ENCODE measurements around the gene LIN37.
"Not testable (repeated sequence)": the region's sequence is repeated elsewhere in the genome, so short reads cannot be mapped to it uniquely, and the experiment has no call there.

Gene LIN37

GRCh38 chr19:35755131-35755549, 6.8 kb downstream of the LIN37 start:
- DNase-seq, result no peak

- peak; percentile 40 for DNase-seq
These were observed 7.4 kb downstream of the LIN37 start for GRCh38 chr19:35755550-35756376.

GRCh38 chr19:35756377-35757230, 8.2 kb downstream of the LIN37 start, which contains the start of gene HSPB6:
TSS of gene HSPB6 (minus strand) at chr19:35757029. CDS start at chr19:35757008, 21 bp downstream.
- DNase-seq, result no peak

GRCh38 chr19:35757231-35757748, 8.9 kb downstream of the LIN37 start:
- no peak for DNase-seq

- peak; percentile 98 for DNase-seq
These were observed 9.6 kb downstream of the LIN37 start, which contains the start of gene PROSER3 for GRCh38 chr19:35757749-35758608. TSS of gene PROSER3 (plus strand) at chr19:35758176. CDS start at chr19:35758216, 40 bp downstream.

GRCh38 chr19:35759697-35760096, 11.3 kb downstream of the LIN37 start:
- DNase-seq, result no peak

- DNase-seq, result no peak
These were observed 12.5 kb downstream of the LIN37 start for GRCh38 chr19:35760711-35761349.

GRCh38 chr19:35764432-35765315, 16.3 kb downstream of the LIN37 start:
- no peak for DNase-seq

- DNase-seq, result no peak
These were observed 18.3 kb downstream of the LIN37 start for GRCh38 chr19:35766571-35767104.

GRCh38 chr19:35767288-35768081, 19.1 kb downstream of the LIN37 start:
- DNase-seq, result no peak

- no peak for DNase-seq
These were observed 19.7 kb downstream of the LIN37 start for GRCh38 chr19:35768082-35768421.

GRCh38 chr19:35772362-35772761, 24.0 kb downstream of the LIN37 start:
- DNase-seq, result not testable (repeated sequence)

- no peak for DNase-seq
These were observed 24.8 kb downstream of the LIN37 start for GRCh38 chr19:35773020-35773806.

- DNase-seq, result no peak
These were observed 26.1 kb downstream of the LIN37 start for GRCh38 chr19:35774274-35775045.

GRCh38 chr19:35775046-35775297, 26.6 kb downstream of the LIN37 start:
- no peak for DNase-seq

- DNase-seq, result peak; percentile 98
These were observed 27.1 kb downstream of the LIN37 start, which contains the start of gene ARHGAP33 for GRCh38 chr19:35775298-35776101. TSS of gene ARHGAP33 (plus strand) at chr19:35775564. CDS start at chr19:35775659, 95 bp downstream.

GRCh38 chr19:35776102-35776788, 27.9 kb downstream of the LIN37 start:
- DNase-seq, result no peak
